Stimulated activated CD8-positive, alpha-beta memory T cell treated with anti-CD3 and anti-CD28 coated beads, Interleukin-7, amount 100 ng/mL, for 48 hours (primary cell): ENCODE data around the gene PHETA1.
A peak's percentile ranks its signal among the peaks of the same experiment; 100 is the strongest.

Experiments
- DNase-seq, 2 donors: peaks; one replicate each; pipeline ENCODE4 v3.0.0-alpha.2; 2020; ENCODE audit warnings: low read depth in 1 of 2; ENCODE audit errors: extremely low read depth in 1 of 2

The PHETA1 gene, protein sequence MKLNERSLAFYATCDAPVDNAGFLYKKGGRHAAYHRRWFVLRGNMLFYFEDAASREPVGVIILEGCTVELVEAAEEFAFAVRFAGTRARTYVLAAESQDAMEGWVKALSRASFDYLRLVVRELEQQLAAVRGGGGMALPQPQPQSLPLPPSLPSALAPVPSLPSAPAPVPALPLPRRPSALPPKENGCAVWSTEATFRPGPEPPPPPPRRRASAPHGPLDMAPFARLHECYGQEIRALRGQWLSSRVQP

DNA sequence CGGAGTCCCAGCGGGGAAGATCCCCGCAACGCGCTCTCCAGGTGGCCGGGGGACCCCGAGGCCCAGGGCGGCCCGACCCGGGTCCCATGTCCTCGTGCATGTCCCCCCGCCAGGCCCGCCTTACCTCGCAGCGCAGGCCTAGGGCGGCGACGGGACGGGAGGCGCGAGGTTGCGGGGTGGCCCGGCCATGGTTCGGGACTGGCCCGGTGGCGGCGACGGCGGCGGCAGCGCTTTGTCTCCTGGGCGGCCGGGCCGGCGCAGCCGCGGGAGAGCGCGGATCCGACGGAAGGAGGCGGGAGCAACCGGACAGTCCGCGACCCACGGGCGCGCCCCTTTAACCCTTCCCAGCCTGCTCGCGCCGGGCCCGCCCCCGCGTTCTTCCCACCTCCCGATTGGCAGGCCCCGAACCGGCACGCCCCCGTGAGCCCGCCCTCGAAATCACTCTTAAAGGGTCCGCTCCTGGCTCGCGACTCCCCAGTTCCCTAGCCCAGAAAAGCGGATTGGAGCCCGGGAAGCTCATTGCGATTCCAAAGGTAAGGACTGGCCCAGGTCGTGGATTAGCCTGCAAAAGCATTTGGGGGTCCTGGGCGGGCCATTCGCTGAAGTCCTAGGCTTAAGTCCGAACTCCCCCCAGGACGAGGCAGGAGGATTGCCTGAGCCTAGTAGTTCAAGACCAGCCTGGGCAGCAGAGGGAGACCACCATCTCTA, at the start of gene PHETA1:
Gene PHETA1, minus strand, starts transcription at position 308 of the 708 bp plus-strand sequence. CDS start 5,668 bp downstream, outside the sequence.
- DNase-seq = peak; percentile 68 to 82

GRCh38 chr12:111418594-111418880, 49.6 kb upstream of the PHETA1 start:
- no peak for DNase-seq

DNA sequence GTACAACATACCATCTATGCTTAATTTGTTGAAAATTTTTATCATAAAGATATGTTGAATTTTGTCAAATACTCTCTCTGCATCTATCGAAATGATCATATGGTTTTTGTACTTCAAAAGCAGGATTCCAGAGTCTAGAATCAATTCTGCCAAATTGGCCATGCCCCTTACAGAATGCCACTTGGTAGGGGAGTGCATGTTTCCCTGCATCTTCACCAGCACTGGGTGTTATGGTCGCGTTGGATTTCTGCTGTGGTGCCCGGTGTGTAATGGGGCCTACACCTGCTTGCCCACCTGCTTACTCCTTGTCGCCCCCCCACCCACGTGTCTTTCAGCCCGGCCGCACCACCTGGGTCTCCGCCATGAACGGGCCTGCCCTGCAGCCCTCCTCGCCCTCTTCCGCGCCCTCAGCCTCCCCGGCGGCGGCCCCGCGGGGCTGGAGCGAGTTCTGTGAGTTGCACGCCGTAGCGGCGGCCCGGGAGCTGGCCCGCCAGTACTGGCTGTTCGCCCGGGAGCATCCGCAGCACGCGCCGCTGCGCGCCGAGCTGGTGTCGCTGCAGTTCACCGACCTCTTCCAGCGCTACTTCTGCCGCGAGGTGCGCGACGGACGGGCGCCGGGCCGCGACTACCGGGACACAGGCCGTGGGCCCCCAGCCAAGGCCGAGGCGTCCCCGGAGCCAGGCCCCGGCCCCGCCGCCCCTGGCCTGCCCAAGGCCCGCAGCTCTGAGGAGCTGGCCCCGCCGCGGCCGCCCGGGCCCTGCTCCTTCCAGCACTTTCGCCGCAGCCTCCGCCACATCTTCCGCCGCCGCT, 49.1 kb upstream of the PHETA1 start:
- DNase-seq = no peak

DNA sequence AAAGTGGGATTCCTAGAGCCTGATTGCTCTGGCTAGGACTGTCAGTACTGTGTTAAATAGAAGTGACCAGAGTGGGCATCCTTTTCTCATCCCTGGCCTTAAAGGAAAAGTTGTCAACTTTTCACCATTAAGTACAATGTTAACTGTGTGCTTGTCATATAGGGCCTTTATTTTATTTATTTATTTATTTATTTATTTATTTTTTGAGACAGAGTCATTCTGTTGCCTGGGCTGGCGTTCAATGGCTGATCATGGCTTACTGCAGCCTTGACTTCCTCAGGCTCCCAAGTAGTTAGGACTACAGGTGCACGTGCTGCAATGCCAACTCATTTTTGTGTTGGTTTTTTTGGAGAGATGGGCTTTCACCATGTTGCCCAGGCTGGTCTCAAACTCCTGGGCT, 48.4 kb upstream of the PHETA1 start:
- DNase-seq = no peak

GRCh38 chr12:111414711-111415252, 45.9 kb upstream of the PHETA1 start:
- DNase-seq = no peak

DNA sequence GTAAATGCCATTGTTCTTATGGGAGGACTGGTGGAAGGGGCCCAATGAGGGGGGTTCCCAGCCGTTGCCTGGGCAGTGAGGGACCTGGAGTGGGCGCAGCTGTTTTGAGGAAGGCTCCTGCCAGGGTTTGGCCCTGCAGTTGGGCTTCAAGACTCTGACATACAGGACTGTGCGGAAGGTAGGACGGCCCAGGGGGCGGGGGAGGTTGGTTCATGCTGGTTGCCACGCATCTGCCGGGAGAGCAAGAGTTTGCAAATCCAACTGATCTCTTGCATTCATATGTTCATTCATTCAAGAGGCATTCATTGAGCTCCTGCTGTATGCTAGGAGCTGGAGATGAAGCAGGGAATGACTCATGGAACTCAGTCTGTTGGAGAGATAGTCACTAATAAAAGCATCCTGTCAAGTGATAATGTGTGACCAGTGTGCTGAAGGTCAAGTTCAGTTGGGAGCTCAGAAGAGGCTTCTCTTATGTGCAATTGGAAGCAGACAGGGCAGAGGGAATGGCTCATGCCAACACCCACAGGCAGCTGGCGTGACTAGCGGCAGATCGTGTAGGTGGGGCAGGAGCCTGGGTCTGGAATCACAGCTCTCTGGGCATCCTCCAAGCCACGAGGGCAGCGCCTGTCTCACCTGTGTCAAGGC, 44.7 kb upstream of the PHETA1 start:
- DNase-seq = no peak

DNA sequence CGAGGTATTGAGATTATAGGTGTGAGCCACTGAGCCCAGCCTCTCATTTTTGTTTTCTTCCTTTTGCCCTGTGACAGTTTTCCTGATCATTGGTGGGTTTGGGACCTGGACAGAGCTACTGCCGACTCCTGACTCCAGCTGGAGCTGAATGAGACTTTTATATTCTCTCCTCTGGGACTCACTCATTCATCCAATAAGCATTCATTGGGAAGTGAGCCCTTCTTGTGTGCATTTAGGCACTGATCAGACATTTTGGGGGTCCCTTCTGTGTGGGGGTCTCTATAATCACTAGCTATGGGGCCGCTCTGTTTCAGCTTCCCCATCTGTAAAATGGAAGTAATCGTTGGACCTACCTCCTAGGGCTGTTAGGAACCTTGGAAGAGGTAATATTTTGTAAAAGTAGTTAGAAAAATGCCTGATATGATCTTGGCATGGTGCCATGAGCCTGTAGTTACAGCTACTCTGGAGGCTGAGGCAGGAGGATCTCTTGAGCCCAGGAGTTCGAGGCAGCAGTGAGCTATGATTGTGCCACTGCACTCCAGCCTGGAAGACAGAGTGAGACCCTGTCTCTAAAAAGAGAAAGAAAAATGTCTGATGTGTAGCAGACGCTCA, 44.0 kb upstream of the PHETA1 start:
- no peak for DNase-seq

- no peak for DNase-seq
These were observed 43.3 kb upstream of the PHETA1 start for GRCh38 chr12:111412007-111412829.

DNA sequence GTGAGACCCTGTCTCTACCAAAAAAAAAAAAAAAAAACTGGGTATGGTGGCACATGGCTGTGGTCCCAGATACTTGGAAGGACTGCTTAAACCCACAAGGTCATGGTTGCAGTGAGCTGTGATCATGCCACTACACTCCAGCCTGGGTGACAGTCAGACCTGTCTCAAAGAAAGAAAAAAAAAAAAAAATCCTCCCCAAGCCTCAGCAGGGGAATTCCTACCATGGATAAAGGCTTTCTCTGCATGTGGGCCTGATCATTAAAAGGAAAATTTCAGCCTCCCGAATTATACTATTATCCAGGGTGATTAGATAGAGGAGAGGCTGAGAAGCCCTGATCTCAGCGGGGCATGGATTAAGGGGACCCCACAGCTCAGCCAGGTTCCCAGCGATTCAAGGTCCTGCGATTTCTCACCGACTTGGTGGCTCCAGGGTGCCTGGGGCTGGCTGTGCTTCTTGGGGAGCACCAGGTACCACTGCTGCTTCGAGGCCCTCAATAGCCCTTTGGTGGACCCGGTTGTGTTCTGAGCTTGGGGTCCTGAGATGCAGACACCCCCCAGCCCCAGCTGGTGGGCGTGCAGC, 42.4 kb upstream of the PHETA1 start:
- no peak for DNase-seq

- DNase-seq = no peak
These were observed 41.7 kb upstream of the PHETA1 start for GRCh38 chr12:111410431-111411184.

- DNase-seq = no peak
These were observed 41.0 kb upstream of the PHETA1 start for GRCh38 chr12:111409780-111410430.

- no peak for DNase-seq
These were observed 40.5 kb upstream of the PHETA1 start for GRCh38 chr12:111409403-111409779.

- DNase-seq = no peak
These were observed 39.9 kb upstream of the PHETA1 start for GRCh38 chr12:111408686-111409402.

GRCh38 chr12:111408116-111408440, 39.2 kb upstream of the PHETA1 start:
- DNase-seq = no peak

- DNase-seq = no peak
These were observed 38.7 kb upstream of the PHETA1 start for GRCh38 chr12:111407377-111408115.

GRCh38 chr12:111406474-111407376, 37.8 kb upstream of the PHETA1 start:
- no peak for DNase-seq
